ENCODE measurements around the gene HIC1. TPM values are rescaled to one million over a fixed set of nuclear protein-coding genes. Genes with fewer than 3 reads are reported as not detected.

HIC1 gene
- total RNA-seq, 1 experiment from 2014 or later = 1.4 TPM

- no TSS peak for BruUV-seq (replicated peaks)
- DNase-seq (ENCODE audit: low read depth, low spot score) = no peak
- Histone ChIP-seq H3K4me3 (ENCODE audit: low read depth in 2 of 2, low read length in 2 of 2) (no peak overlapping the region), H3K27ac (ENCODE audit: low read length) (no peak overlapping the region), H3K4me1 (ENCODE audit: control insufficient read depth, insufficient read depth, low read length) (no peaks in the 10 kb centered on the region), H3K9me3 (ENCODE audit: control insufficient read depth, insufficient read depth, low read depth, low read length) (no peaks in the 10 kb centered on the region), H3K27me3 (ENCODE audit: control insufficient read depth, insufficient read depth, low read length) (no peaks in the 10 kb centered on the region), H3K36me3 (ENCODE audit: control insufficient read depth, insufficient read depth, low read length) (no peaks in the 10 kb centered on the region)
- no peak for TF ChIP-seq POLR2AphosphoS5 (IDR thresholded peaks at IDR 0.05; ENCODE audit: low read depth, low read length)
- no peak for TF ChIP-seq REST (IDR thresholded peaks at IDR 0.05; ENCODE audit: insufficient read depth in 1 of 2, low read depth in 2 of 2, low read length in 1 of 2)
- no peak for TF ChIP-seq SIN3A (IDR thresholded peaks at IDR 0.05; ENCODE audit: borderline replicate concordance, insufficient read depth, low read depth, low read length)
- TF ChIP-seq, protein P1, sequence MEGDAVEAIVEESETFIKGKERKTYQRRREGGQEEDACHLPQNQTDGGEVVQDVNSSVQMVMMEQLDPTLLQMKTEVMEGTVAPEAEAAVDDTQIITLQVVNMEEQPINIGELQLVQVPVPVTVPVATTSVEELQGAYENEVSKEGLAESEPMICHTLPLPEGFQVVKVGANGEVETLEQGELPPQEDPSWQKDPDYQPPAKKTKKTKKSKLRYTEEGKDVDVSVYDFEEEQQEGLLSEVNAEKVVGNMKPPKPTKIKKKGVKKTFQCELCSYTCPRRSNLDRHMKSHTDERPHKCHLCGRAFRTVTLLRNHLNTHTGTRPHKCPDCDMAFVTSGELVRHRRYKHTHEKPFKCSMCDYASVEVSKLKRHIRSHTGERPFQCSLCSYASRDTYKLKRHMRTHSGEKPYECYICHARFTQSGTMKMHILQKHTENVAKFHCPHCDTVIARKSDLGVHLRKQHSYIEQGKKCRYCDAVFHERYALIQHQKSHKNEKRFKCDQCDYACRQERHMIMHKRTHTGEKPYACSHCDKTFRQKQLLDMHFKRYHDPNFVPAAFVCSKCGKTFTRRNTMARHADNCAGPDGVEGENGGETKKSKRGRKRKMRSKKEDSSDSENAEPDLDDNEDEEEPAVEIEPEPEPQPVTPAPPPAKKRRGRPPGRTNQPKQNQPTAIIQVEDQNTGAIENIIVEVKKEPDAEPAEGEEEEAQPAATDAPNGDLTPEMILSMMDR (IDR thresholded peaks at IDR 0.05) = no peak
- TF ChIP-seq TCF7L2 (IDR thresholded peaks at IDR 0.05; ENCODE audit: low read depth, low read length) = no peak
- no peak for ATAC-seq
- intact Hi-C loops (cut with micrococcal nuclease; ENCODE audit: unreplicated experiment) (no loop called here), in situ Hi-C loops (cut with HindIII; ENCODE audit: low pct_unique_long_range_greater_than_20kb, low sequenced_read_pairs) (no loop called here)
- ChIA-PET CTCF (no interaction called here), POLR2A (no interaction called here)
Measured at GRCh38 chr17:2013994-2014317, 40.9 kb upstream of the HIC1 start.

DNA sequence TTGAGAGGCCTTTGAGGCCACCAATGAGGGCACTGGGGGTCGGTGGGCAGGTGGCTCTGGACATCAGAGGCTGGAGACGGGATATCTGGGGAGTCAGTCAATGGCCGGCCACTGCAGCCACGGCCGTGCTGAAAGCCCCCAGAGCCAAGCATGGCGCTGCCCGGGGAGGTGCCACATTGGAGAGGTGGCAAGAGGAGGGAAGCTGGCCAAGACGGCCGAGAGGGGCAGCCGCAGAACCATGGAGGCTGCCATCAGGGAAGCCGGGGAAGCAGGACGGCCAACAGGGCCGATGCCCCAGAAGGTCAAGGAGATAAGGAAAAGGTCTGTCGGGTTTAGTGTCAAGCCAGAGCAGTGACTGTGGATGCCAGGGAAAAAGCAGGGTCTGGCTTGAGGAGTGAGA, 39.6 kb upstream of the HIC1 start:
- POLR2A ChIA-PET = interaction anchor here (0.9 kb wide), 1 partner anchor 107 kb away, joined by 3 read pairs; no protein-coding TSS in a partner anchor
- no peaks in the 10 kb centered on the region for H3K27me3 ChIP-seq (ENCODE audit: control insufficient read depth, insufficient read depth, low read length)
- BruUV-seq (replicated peaks) = no TSS peak
- H3K27ac ChIP-seq (ENCODE audit: low read length) = no peak overlapping the region
- H3K4me3 ChIP-seq (ENCODE audit: low read depth in 2 of 2, low read length in 2 of 2) = no peak overlapping the region
- no peak for DNase-seq (ENCODE audit: low read depth, low spot score)
- ATAC-seq = no peak
- intact Hi-C loops (cut with micrococcal nuclease; ENCODE audit: unreplicated experiment) (no loop called here), in situ Hi-C loops (cut with HindIII; ENCODE audit: low pct_unique_long_range_greater_than_20kb, low sequenced_read_pairs) (no loop called here)
- H3K9me3 ChIP-seq (ENCODE audit: control insufficient read depth, insufficient read depth, low read depth, low read length) = no peaks in the 10 kb centered on the region
- no peaks in the 10 kb centered on the region for H3K36me3 ChIP-seq (ENCODE audit: control insufficient read depth, insufficient read depth, low read length)
- TF ChIP-seq, protein P1 (IDR thresholded peaks at IDR 0.05) = no peak
- TF ChIP-seq SIN3A (IDR thresholded peaks at IDR 0.05; ENCODE audit: borderline replicate concordance, insufficient read depth, low read depth, low read length) (no peak), TCF7L2 (IDR thresholded peaks at IDR 0.05; ENCODE audit: low read depth, low read length) (no peak), POLR2AphosphoS5 (IDR thresholded peaks at IDR 0.05; ENCODE audit: low read depth, low read length) (no peak), REST (IDR thresholded peaks at IDR 0.05; ENCODE audit: insufficient read depth in 1 of 2, low read depth in 2 of 2, low read length in 1 of 2) (no peak)
- CTCF ChIA-PET = interaction anchor here (0.5 kb wide), 1 partner anchor 149 kb away, joined by 3 read pairs; no protein-coding TSS in a partner anchor
- H3K4me1 ChIP-seq (ENCODE audit: control insufficient read depth, insufficient read depth, low read length) = no peaks in the 10 kb centered on the region
